Stimulated activated naive CD8-positive, alpha-beta T cell treated with anti-CD3 and anti-CD28 coated beads, Interleukin-15, Interleukin-2, amounts not matched to agents 100 ng/mL and 50 ng/mL, for 24 hours (primary cell): ENCODE results near the gene DDX4.
"Not testable (repeated sequence)": the region's sequence is repeated elsewhere in the genome, so short reads cannot be mapped to it uniquely, and the experiment has no call there.

Experiments
- H3K27ac Mint-ChIP-seq: one replicate; pipeline ENCODE4 v1.8.0; 2021; ENCODE audit warnings: mild to moderate bottlenecking, mixed read lengths
- H3K27me3 Mint-ChIP-seq: one replicate; pipeline ENCODE4 v1.8.0; 2021; ENCODE audit warnings: mixed read lengths
- H3K36me3 Mint-ChIP-seq: one replicate; pipeline ENCODE4 v1.8.0; 2021; ENCODE audit warnings: low read depth, mixed read lengths
- H3K4me1 Mint-ChIP-seq: one replicate; pipeline ENCODE4 v1.8.0; 2021; ENCODE audit warnings: low read depth, mixed read lengths
- H3K4me3 Mint-ChIP-seq: one replicate; pipeline ENCODE4 v1.8.0; 2021; ENCODE audit warnings: mild to moderate bottlenecking, mixed read lengths
- H3K9me3 Mint-ChIP-seq: one replicate; pipeline ENCODE4 v1.8.0; 2021; ENCODE audit warnings: mixed read lengths

Gene DDX4

GRCh38 chr5:55713871-55714270 is 24.0 kb upstream of the DDX4 start:
- Mint-ChIP-seq H3K9me3 (peaks cover 5% of the 10 kb centered on the region), H3K27ac (no peak overlapping the region), H3K4me1 (peaks cover 24% of the 10 kb centered on the region), H3K27me3 (no peaks in the 10 kb centered on the region), H3K36me3 (peaks cover 4% of the 10 kb centered on the region), H3K4me3 (no peak overlapping the region)

- no peaks in the 10 kb centered on the region for H3K27me3 Mint-ChIP-seq
- no peaks in the 10 kb centered on the region for H3K36me3 Mint-ChIP-seq
- peaks cover 5% of the 10 kb centered on the region for H3K9me3 Mint-ChIP-seq
- H3K27ac Mint-ChIP-seq = no peak overlapping the region
- H3K4me1 Mint-ChIP-seq = peaks cover 20% of the 10 kb centered on the region
- no peak overlapping the region for H3K4me3 Mint-ChIP-seq
Measured at GRCh38 chr5:55714339-55714738, 23.5 kb upstream of the DDX4 start.

GRCh38 chr5:55714749-55715148 is 23.1 kb upstream of the DDX4 start:
- Mint-ChIP-seq H3K36me3 (no peaks in the 10 kb centered on the region), H3K4me3 (no peak overlapping the region), H3K4me1 (peaks cover 20% of the 10 kb centered on the region), H3K27me3 (no peaks in the 10 kb centered on the region), H3K27ac (no peak overlapping the region), H3K9me3 (peaks cover 5% of the 10 kb centered on the region)

- Mint-ChIP-seq H3K4me3 (no peak overlapping the region), H3K4me1 (peaks cover 17% of the 10 kb centered on the region), H3K27ac (no peak overlapping the region)
Measured at GRCh38 chr5:55715519-55716078, 22.3 kb upstream of the DDX4 start.

GRCh38 chr5:55719026-55719425 is 18.8 kb upstream of the DDX4 start:
- H3K9me3 Mint-ChIP-seq, H3K36me3 Mint-ChIP-seq, H3K4me3 Mint-ChIP-seq, H3K27ac Mint-ChIP-seq, H3K27me3 Mint-ChIP-seq, H3K4me1 Mint-ChIP-seq: not testable (repeated sequence)

More at GRCh38 chr5:55715519-55716078, 22.3 kb upstream of the DDX4 start:
- H3K9me3 Mint-ChIP-seq = peaks cover 5% of the 10 kb centered on the region
- no peaks in the 10 kb centered on the region for H3K36me3 Mint-ChIP-seq
- H3K27me3 Mint-ChIP-seq = peaks cover 3% of the 10 kb centered on the region

- H3K36me3 Mint-ChIP-seq = no peaks in the 10 kb centered on the region
- no peaks in the 10 kb centered on the region for H3K4me1 Mint-ChIP-seq
- H3K27ac Mint-ChIP-seq = no peak overlapping the region
- H3K27me3 Mint-ChIP-seq = peaks cover 7% of the 10 kb centered on the region
- no peak overlapping the region for H3K4me3 Mint-ChIP-seq
- peaks cover 5% of the 10 kb centered on the region for H3K9me3 Mint-ChIP-seq
Measured at GRCh38 chr5:55720188-55720703, 17.6 kb upstream of the DDX4 start.

GRCh38 chr5:55724281-55724680 is 13.6 kb upstream of the DDX4 start:
- H3K9me3 Mint-ChIP-seq = no peaks in the 10 kb centered on the region
- H3K4me3 Mint-ChIP-seq = no peak overlapping the region
- peaks cover 7% of the 10 kb centered on the region for H3K27me3 Mint-ChIP-seq
- no peaks in the 10 kb centered on the region for H3K36me3 Mint-ChIP-seq
- H3K27ac Mint-ChIP-seq = no peak overlapping the region
- H3K4me1 Mint-ChIP-seq = no peaks in the 10 kb centered on the region

- H3K4me1 Mint-ChIP-seq = no peaks in the 10 kb centered on the region
- H3K4me3 Mint-ChIP-seq = no peak overlapping the region
- H3K27ac Mint-ChIP-seq = no peak overlapping the region
- no peaks in the 10 kb centered on the region for H3K27me3 Mint-ChIP-seq
- H3K9me3 Mint-ChIP-seq = no peaks in the 10 kb centered on the region
- no peaks in the 10 kb centered on the region for H3K36me3 Mint-ChIP-seq
Measured at GRCh38 chr5:55731848-55732247, 6.0 kb upstream of the DDX4 start.

GRCh38 chr5:55732585-55732984 is 5.3 kb upstream of the DDX4 start:
- no peak overlapping the region for H3K4me3 Mint-ChIP-seq
- no peaks in the 10 kb centered on the region for H3K9me3 Mint-ChIP-seq
- H3K36me3 Mint-ChIP-seq = no peaks in the 10 kb centered on the region
- no peaks in the 10 kb centered on the region for H3K4me1 Mint-ChIP-seq
- no peaks in the 10 kb centered on the region for H3K27me3 Mint-ChIP-seq
- H3K27ac Mint-ChIP-seq = no peak overlapping the region

- H3K4me3 Mint-ChIP-seq = no peak overlapping the region
- H3K4me1 Mint-ChIP-seq = no peaks in the 10 kb centered on the region
- H3K27me3 Mint-ChIP-seq = peaks cover 4% of the 10 kb centered on the region
- no peaks in the 10 kb centered on the region for H3K9me3 Mint-ChIP-seq
- no peak overlapping the region for H3K27ac Mint-ChIP-seq
- no peaks in the 10 kb centered on the region for H3K36me3 Mint-ChIP-seq
Measured at GRCh38 chr5:55734658-55735057, 3.2 kb upstream of the DDX4 start.

GRCh38 chr5:55742778-55743177 is 4.9 kb downstream of the DDX4 start:
- Mint-ChIP-seq H3K36me3 (no peaks in the 10 kb centered on the region), H3K4me3 (no peak overlapping the region), H3K27ac (no peak overlapping the region), H3K27me3 (peaks cover 12% of the 10 kb centered on the region), H3K4me1 (no peaks in the 10 kb centered on the region), H3K9me3 (no peaks in the 10 kb centered on the region)

- no peaks in the 10 kb centered on the region for H3K36me3 Mint-ChIP-seq
- no peaks in the 10 kb centered on the region for H3K9me3 Mint-ChIP-seq
- H3K4me1 Mint-ChIP-seq = no peaks in the 10 kb centered on the region
- H3K4me3 Mint-ChIP-seq = no peak overlapping the region
- H3K27me3 Mint-ChIP-seq = peaks cover 4% of the 10 kb centered on the region
- no peak overlapping the region for H3K27ac Mint-ChIP-seq
Measured at GRCh38 chr5:55747778-55748318, 10.0 kb downstream of the DDX4 start.

GRCh38 chr5:55749387-55749786 is 11.5 kb downstream of the DDX4 start:
- Mint-ChIP-seq H3K4me1 (no peaks in the 10 kb centered on the region), H3K27me3 (peaks cover 4% of the 10 kb centered on the region), H3K36me3 (no peaks in the 10 kb centered on the region), H3K9me3 (no peaks in the 10 kb centered on the region), H3K4me3 (no peak overlapping the region), H3K27ac (no peak overlapping the region)

- H3K27ac Mint-ChIP-seq = no peak overlapping the region
- no peaks in the 10 kb centered on the region for H3K9me3 Mint-ChIP-seq
- peaks cover 6% of the 10 kb centered on the region for H3K27me3 Mint-ChIP-seq
- no peak overlapping the region for H3K4me3 Mint-ChIP-seq
- no peaks in the 10 kb centered on the region for H3K4me1 Mint-ChIP-seq
- H3K36me3 Mint-ChIP-seq = no peaks in the 10 kb centered on the region
Measured at GRCh38 chr5:55750063-55750462, 12.2 kb downstream of the DDX4 start.

GRCh38 chr5:55750499-55750898 is 12.6 kb downstream of the DDX4 start:
- no peaks in the 10 kb centered on the region for H3K36me3 Mint-ChIP-seq
- H3K27ac Mint-ChIP-seq = no peak overlapping the region
- peaks cover 10% of the 10 kb centered on the region for H3K27me3 Mint-ChIP-seq
- no peaks in the 10 kb centered on the region for H3K9me3 Mint-ChIP-seq
- no peaks in the 10 kb centered on the region for H3K4me1 Mint-ChIP-seq
- H3K4me3 Mint-ChIP-seq = no peak overlapping the region

- H3K27me3 Mint-ChIP-seq = peaks cover 30% of the 10 kb centered on the region
- H3K9me3 Mint-ChIP-seq = no peaks in the 10 kb centered on the region
- H3K36me3 Mint-ChIP-seq = no peaks in the 10 kb centered on the region
- H3K4me3 Mint-ChIP-seq = no peak overlapping the region
- H3K4me1 Mint-ChIP-seq = peaks cover 10% of the 10 kb centered on the region
- H3K27ac Mint-ChIP-seq = no peak overlapping the region
Measured at GRCh38 chr5:55758231-55758630, 20.4 kb downstream of the DDX4 start.
